Stimulated activated CD8-positive, alpha-beta memory T cell treated with anti-CD3 and anti-CD28 coated beads, Interleukin-15, amount 100 ng/mL, for 1 hour (primary cell): ENCODE measurements around the gene B4GALT4.

Experiments used
- DNase-seq: peaks from one replicate; pipeline ENCODE4 v3.0.0-alpha.2; 2020; ENCODE audit warnings: low read depth

Gene B4GALT4

DNA sequence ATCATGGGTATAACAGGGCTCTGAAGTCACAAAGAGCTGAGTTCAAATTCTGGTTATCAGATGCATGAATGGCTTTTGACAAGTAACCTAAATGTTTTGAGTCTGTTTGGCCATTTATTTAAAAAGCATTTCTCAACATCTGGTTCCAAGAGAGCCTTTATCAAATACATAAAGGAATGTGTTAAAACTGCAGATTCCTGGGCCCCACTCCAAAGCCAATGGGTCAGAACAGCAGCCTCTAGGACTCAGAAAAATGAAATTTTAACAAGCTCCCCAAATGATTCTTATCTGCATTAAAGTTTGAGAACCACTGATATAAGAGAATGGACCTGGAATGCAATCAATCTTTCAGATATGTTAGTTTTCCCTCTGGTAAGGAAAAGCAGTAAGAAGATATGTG lies 3.4 kb downstream of the B4GALT4 start:
- no peak for DNase-seq

DNA sequence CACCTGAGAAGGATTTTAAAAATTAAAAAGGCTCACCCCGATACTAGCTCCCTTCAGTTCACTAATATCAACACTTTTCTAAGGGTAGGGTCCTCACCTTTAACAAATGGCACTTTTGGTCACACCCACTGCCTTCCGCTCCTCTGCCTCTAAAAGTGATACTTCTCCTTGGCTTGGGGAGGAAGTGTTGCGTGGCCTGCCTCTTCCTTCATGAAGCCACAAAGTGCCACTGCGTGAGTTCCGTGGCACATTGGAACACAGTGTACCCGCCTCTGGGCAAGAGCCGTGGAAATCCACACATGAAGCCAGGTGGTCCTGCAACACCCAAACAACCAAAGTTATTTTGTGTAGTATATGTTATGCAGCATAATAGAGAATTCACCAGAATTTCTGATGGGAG lies 3.9 kb downstream of the B4GALT4 start:
- DNase-seq: peak; percentile 6

DNA sequence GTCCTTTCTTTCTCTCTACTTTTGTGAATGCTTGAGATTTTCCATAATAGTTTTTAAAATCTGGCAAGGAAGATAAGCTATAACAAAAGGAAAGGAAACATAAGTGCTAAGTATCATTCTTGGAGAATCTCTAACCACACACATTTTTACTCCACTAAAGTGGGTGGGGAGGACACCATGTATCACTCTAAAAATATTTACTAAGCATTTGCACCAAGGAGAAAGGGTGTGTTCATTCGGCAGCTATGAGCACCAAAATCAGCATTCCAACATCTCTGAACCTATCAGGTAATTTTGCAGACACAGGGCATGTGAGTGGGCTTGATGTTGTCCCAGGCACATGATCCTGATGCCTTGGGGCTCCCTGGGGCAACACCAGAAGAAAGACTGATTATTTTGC lies 5.5 kb downstream of the B4GALT4 start:
- no peak for DNase-seq

DNA sequence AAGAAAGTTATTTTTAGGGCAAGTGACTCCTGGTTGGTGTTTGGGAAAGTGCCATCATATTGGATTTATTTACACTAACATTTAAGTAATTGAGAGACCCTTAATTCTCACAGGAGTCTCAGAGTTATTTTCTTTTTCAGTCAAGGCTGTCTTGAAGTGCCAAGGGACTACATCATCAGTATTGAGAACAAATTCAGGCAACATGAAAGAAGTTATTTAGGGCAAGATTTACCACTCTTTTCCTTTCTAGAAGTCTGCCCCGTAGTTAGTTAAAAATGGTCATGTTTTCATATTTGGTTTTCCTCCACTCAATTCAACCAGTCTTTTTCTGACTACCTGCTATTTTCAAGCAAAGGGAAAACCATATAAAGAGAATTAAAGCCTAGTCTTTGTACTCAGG lies 6.1 kb downstream of the B4GALT4 start:
- no peak for DNase-seq

DNA sequence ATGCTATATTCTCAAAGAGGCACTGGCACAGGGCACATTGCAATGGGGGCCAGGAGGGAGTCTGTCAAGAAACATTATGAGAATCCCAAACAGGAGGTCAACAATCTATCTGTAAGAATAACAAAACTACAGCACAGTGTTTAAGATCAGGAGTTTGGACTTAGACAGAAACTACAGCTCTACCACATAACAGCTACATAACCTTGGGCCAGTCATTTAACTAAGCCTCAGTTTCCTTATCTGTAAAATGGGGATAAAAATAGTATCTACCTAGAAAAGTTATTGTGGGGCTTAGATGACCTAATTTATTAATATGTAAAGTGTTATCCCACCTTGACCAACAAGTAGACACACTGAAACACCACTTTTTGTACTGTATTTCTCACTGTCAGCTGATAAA lies 9.9 kb downstream of the B4GALT4 start:
- no peak for DNase-seq

DNA sequence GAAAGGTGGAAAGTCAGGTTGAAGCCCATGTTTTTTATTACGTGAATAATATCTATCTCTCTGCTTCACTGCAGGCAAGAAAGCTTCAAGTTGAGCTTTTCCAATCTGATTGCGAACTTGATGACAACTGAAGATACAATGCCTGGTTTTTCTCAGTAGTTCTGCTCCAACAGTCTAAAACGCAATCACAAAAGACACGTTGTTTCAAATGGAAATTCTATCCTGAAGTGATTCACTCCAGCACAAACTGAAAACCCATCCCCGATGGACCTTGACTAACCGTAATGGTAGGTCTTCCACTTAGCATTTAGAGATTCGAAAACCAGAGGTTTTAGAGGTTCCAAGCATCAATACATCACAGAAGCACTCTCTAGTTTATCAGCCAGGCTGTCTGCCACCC lies 10.6 kb downstream of the B4GALT4 start:
- DNase-seq: no peak

DNA sequence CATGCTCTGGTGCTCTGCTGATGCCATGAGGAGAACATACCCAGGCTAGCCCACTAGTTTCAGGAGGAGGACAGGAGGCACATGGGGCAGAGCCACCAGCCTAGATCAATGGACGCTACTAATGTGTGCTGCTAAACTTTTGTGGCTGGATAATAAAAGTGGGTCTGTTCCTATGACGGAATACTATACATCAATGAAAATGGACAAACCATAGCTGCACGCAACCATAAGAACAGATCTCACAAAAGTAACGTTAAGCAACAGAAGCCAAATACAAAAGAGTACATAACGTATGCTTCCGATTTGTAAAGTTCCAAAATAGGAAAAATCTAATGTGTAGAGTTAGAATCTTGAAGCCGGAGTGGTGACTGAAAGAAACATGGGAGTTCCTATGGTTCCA lies 11.5 kb downstream of the B4GALT4 start:
- no peak for DNase-seq

DNA sequence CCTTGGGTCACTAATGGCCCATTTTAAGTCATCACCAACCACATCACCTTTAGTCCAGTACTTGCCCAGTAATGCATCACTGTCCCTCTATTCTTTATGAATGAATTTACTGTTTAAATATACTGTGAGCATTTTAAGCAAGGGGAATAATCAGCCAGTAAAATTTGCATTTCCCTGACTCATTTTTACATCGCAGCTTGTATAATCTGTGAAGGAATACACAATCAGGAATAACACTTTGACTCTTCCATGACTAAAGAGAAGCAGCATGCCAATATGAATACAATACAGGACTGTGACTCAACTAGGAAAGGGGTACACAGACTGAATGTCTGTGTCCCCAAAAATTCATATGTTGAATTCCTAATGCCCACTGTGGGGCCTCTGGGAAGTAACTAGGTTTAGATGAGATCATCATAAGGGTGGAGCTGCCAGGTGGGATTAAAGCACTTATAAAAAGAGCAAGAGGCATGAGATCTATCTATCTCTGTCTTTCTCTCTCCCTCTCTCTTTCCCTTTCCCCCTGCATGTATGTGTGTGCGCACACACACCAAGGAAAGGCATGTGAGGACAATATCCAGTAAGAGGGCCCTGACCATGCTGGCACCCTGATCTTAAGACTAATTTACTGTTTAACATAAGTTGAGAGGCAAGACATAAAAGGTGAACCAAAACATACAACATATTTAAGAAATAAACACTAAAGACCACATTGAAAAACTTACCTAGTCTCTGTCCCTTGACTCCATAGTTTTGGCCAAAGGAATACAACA lies 12.1 kb downstream of the B4GALT4 start:
- DNase-seq: no peak

DNA sequence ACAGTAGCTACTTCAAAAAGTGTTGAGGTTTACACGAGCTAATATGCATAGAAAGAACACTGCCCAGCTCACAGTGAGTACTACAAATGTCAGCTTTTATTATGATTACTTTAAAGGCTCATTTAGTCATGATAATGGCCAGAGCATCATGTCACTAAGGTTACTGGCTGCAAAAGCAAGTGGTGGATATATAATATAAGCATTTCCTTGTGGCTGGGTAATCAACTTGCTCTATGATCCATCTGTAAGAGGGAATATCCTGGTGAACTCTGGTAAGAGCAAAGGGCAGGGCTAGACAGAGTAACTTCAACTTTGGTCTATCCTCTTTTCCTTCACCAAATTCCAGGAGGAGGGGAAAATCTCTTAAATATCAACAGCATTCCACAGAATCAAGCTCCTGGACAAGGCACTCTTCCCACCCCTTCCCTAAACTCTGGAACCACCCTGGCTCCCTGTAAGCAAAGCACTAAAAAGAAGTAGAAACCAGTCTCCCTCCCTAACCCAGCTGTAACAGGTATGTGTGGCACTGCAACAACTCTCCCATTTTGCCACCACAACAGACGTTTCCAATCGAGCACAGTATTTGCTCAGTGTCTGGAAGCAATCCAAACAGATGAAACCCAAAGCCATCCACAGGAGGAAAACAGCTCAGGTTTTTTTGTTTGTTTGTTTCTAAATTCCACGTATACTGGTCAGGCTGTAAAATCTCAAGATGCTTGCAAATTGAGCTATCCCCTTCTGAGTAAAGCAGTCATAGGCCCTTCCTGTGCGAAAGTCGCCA lies 13.4 kb downstream of the B4GALT4 start:
- no peak for DNase-seq

DNA sequence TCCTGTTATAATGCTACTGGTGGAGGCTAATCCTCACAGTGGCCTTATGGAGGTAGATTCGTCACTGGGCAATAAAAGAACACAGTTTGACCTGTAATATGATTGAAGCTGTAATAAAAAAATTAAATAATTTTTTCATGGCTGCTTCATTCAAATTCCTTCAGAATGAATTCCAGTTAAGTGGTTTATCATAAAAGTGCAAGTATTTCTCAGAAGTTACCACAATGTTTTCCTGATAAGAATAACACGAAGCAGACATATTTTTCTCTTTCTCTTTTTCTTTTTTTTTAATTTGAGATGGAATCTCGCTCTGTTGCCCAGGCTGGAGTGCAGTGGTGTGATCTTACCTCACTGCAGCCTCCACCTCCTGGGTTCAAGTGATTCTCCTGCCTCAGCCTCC lies 15.6 kb downstream of the B4GALT4 start:
- DNase-seq: no peak

DNA sequence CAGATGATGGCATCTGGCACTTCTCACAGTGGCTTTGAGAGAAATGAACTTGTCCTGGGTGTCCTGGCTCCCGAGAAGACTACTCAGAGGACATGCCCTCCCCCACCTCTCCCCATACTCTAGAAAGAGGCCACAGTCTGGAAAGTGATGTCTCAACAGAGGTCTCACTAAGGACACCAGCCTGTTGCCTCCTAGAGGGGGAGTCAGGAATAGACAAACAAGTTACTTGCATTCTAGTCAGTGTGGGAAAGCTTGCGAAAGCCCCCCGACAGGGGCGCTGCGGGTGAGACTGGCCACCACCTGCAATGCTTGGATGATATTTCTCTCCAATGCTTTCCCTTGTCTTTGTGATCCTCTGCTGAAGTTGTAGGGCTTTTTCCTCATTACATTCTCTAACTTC lies 17.2 kb downstream of the B4GALT4 start:
- no peak for DNase-seq

DNA sequence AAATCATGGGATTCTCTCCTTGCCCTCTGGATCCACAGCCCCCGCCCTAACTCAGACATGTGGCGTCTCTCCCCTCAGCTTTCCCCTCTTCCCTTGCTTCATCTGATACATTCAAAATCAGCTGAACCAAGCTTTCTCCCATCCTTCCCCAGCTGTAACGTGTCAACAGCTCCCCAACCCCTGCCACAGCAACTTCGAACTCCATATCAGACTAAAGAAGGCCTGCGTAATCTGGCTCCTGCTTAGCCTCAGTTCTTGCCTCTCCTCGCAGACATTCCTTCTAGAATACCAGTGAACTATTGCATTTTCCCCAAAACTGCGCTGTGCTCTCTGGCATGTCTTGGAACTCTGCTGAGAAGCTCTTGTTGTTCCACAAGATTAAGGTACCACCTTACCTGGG lies 18.3 kb downstream of the B4GALT4 start:
- no peak for DNase-seq

DNA sequence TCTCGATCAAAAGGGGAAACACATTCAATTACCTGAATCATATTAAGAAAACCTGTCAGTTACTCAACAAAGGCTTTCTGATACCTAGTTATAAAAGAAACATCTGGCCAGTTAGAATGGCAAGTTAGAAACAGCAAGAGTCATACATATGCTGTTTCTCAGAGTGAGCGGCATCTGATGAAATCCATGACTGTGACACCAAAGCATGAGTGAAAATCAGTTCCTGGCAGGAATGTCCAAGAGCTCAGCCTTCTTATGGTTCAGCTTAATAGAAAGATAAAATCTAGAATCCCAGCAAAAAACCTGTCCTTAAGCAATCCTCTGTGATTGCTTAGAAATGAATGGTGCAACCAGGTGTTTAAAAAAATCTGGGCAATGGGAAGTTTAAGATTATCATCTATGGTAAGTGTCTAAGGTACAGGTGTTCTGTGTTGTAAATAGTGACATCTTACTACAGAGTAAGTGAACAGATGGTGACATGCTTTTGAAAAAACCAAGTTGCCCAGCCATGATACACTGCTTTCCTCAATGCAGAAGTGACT lies 18.8 kb downstream of the B4GALT4 start:
- DNase-seq: no peak

DNA sequence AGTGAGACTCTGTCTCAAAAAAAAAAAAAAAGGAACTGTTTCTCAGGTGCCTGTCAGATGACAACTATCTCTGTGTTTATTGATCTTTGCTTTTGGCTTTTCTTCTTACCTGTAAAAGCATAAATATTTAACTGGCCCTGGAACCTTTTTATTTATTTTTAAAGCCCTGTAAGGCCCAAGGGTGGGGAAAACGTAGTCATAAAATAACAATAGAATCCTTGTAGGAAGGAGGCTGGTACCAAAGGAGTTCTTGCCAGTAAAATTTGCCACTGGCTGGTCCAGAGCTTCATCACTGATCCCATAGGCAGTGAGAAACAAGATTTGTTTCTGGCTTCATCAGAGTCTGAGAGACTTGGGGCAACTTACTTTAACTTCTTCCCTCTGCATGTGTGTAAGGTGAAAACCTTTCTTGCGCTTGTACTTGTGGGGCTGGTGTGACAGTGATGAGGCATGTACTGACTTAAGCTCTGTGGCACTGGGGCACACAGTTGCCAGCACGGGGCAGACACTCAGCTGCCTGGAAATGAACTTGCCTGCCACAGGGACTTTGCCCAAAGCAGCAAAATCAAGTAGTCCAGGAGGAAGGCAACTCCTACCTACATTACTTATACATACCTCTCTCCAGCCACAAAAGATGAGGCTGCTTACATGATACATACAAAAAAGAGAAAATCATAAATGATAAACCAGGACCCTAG lies 19.6 kb downstream of the B4GALT4 start:
- DNase-seq: no peak

DNA sequence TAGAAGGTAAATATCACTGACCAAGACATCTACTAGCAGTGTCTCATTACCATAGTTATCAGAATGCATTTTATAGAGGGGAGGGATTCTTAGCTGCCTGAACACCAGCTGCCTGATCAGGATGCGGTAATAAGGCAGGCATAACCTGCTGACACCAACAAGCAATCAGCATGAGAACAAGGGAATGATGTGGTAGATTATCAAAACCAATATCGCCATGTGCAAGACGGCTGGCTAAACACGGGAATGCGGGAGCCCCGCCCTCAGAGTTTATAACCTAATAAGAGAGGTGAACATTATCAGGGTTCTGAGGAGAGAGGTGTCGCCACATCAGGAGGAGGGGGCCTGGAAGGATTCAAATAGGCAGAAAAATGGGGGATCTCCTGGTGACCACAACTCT lies 20.5 kb downstream of the B4GALT4 start:
- DNase-seq: no peak

DNA sequence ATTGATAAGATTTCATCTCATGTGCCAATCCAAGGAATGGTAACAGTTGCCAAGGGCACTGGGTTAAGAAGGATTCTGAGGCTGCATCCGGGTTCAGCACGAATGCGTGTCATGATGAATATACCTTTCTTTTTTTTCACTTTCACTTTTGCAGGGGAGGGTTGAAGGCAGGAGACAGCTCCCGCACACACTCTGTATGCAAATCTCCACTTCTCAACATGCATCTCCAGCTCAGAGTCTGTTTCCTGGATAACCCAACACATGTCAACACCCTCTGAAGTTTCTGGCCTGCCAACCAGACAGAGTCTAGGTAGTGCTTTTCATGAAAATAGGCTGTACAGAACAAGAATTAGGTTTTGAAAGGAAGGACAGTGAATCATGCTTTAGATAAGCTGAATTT lies 21.6 kb downstream of the B4GALT4 start:
- DNase-seq: no peak

DNA sequence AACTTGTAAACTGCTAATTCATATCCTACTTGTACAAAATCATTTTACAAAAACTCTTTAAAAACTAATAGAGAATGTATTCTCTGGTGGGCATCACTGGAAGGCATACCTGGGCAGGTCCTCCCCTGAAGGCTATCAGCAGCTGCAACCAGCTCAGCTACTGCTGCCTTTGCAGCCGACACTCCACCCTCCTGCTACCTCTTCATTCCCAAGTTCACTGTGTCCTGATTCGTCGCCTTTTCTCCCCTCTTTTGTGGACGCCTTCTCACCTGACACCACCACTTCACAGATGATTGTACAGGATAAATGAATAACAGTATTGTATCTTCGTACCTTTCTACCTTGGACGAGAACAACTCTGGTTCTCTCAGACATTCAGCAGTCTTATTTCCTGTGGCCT lies 28.9 kb downstream of the B4GALT4 start:
- no peak for DNase-seq

DNA sequence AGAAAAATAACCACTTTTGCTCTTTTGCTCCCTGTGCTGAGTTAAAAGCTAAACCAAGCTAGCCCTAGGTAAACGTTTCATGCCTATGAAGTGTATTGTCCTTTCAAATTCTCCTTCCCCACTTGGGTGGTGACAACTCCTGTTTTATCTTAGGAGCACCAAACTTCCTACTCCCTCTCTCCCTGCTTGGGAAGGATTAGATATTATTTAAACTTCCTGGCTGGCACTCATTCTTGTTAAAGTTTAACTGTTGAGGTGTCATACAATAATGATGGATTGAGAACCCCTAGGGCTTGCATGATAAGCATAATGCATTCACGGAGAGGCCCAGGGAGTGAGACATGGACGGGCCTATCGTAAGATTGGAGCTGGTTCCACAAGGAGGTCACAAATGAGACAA lies 29.5 kb downstream of the B4GALT4 start:
- DNase-seq: no peak

DNA sequence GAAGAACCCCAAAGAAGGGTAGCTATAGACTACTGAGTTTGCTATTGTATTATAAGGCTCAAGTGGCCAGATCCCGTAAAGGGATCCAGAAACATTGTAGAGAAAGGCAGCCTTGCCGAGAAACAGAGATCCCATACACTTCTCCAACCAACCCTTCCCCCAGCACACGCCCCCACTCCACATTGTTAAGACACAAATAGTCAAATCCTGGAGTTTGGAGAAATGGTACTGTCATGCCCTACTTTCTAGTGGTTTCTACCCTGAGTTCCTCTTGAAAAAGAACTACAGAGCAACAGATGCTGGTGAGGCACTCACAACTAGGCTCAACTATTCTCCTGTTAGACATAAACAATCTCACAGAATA lies 33.2 kb downstream of the B4GALT4 start:
- DNase-seq: no peak

DNA sequence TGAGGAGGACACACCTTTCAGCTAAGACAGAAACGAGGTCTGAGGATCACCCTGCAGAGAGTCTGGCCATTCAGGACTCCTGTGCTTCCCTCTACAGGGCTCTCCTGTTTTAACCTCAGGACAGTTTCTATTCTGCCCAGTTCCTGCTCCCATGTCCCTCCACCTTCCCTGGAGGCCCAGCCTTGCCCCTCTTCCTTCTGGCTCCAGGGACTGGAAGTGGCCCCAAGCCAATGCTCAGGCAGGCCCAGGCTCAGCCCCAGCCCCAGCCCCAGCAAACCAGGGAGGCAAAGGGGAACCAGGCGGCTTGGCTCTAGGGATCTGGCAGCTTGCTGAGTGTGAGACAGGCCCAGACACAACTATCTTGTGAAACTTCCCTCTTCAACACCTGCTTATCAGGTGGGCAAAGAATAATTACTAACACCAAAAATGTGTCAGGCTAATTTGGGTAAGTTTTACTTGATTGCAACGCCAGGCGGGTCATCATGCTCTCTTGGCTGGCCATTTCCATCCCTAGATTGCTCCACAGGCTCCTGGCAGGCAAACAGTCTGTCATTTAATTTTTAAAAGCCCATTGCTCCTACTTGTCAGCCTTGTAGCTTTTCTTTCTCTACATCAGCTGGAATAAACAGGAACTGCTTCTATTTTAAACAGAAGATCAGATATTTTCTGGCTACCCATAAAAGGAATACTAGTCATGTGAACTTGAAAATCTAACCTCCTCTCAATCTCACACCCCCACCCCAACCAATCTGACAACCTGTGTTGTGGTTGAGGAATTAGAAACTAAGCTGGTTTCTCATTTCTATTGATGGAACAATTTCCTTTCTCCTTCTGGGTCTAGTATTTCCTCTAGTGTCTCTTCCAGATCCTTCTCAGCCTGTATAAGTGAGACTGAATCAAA lies 33.8 kb downstream of the B4GALT4 start:
- no peak for DNase-seq

DNA sequence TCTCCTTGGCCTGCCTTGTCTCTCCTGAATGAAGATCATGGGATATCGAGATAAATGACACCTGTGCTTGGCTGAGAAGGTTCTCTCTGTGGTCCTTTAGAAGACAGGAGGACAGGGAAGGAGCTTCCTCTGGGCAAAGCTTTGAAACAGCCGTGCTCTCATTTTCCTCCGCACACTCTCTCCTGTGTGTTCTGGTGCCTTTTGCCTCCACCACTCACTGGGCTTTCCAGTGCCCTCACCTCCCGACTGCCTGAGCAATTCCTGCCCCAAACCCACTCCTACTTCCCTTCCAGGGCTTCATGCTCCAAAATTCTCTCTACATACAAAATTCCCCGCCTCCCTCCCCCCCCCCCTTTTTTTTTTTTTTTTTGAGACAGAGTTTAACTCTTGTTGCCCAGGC lies 35.0 kb downstream of the B4GALT4 start:
- DNase-seq: no peak

DNA sequence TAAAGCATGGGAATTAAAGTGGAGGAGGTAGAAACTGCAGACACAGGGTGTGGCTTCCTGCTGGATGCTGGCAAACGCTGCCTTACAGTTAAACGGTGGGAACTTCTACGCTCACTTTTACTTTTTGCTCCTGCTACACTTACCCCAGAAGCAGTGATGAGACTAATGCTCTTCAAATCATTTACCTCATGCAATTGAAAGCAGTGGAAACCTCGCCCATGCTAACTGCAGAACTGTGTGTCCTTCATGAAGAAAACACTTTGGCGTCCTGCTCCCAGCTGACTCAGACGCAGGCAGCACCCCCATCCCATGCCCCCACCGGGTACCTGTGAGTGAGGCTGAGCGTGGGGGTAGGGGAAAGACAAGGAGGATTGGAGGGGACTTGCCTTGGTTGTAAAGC lies 35.5 kb downstream of the B4GALT4 start:
- DNase-seq: no peak
